Measurements from ENCODE around the gene LMF2. TPM values are rescaled to one million over a fixed set of nuclear protein-coding genes. Genes with fewer than 3 reads are reported as not detected.

Gene LMF2
- polyA plus RNA-seq, 1 donor, result 48.8 TPM

DNA sequence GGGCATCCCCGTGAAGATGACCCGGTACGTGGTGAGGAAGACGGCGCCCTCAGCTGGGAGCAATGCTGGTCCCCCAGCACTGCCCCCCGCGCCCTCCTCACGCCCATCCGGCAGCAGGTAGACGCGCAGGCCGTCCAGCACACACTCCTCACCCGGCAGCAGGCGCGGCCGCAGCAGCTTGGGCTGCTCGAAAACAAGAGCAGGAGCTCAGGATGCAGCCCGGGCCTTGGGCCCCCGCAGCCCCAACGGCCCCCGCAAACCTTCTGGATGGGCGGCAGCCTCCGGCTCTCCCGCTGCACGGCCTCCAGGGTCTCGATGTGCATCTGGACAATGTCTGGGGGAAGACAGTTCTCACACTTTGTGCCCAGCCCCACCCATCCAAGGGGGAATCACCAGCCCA, 46.0 kb downstream of the LMF2 start:
- Histone ChIP-seq H3K4me3 (ENCODE audit: low read length) (no peak overlapping the region), H3K4me1 (ENCODE audit: control insufficient read depth, insufficient read depth, low read length) (no peaks in the 10 kb centered on the region), H3K27me3 (ENCODE audit: control insufficient read depth, insufficient read depth, low read length) (no peaks in the 10 kb centered on the region), H3K9me3 (ENCODE audit: control insufficient read depth, low read depth, low read length) (peaks cover 1% of the 10 kb centered on the region), H3K36me3 (ENCODE audit: control insufficient read depth, insufficient read depth, low read length) (peaks cover 96% of the 10 kb centered on the region), H3K27ac (ENCODE audit: low read length) (no peak overlapping the region)
- WGBS (ENCODE audit: insufficient coverage, low lambda C conversion rate), result no CpG with 5 or more reads among the region's 26 CpGs
- no peak for DNase-seq

- Histone ChIP-seq H3K9me3 (ENCODE audit: control insufficient read depth, low read depth, low read length) (peaks cover 3% of the 10 kb centered on the region), H3K27me3 (ENCODE audit: control insufficient read depth, insufficient read depth, low read length) (no peaks in the 10 kb centered on the region), H3K27ac (ENCODE audit: low read length) (no peak overlapping the region), H3K4me3 (ENCODE audit: low read length) (no peak overlapping the region), H3K36me3 (ENCODE audit: control insufficient read depth, insufficient read depth, low read length) (peaks cover 94% of the 10 kb centered on the region), H3K4me1 (ENCODE audit: control insufficient read depth, insufficient read depth, low read length) (no peaks in the 10 kb centered on the region)
- DNase-seq, result no peak
- no CpG with 5 or more reads among the region's 17 CpGs for WGBS (ENCODE audit: insufficient coverage, low lambda C conversion rate)
Observed at GRCh38 chr22:50460938-50461337, 46.6 kb downstream of the LMF2 start.

DNA sequence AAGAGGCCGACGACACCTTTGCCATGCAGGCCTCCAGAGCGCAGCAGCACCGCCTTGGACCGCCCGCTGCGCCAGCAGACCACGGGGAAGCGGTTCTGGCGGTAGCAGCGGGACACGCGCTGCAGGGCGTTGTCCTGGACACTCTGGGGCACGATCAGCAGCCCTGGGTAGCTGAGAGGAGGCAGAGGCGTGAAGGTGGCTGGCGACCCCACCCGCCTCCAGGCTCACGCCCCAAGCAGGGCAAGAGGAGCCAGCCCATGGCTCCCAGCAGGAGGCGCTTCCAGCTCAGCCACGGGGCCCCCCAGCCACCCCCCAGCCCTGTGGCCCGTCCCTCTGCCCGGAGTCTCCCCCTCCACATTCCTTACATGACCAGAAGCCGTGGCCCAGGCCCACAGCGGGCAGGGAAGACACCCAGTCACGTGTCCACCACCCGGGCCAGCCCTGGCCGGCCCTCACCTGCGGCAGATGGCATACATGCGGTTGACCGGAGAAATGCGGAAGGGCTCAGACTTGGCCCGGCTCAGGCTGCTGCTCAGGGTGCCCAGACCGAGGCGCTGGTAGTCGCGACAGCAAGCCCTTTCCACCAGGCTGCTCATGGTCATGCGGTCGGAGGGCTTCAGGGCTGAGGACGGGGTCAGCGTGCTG, 47.9 kb downstream of the LMF2 start:
- WGBS (ENCODE audit: insufficient coverage, low lambda C conversion rate), result no CpG with 5 or more reads among the region's 41 CpGs
- Histone ChIP-seq H3K4me3 (ENCODE audit: low read length) (no peak overlapping the region), H3K4me1 (ENCODE audit: control insufficient read depth, insufficient read depth, low read length) (no peaks in the 10 kb centered on the region), H3K9me3 (ENCODE audit: control insufficient read depth, low read depth, low read length) (peaks cover 3% of the 10 kb centered on the region), H3K27me3 (ENCODE audit: control insufficient read depth, insufficient read depth, low read length) (no peaks in the 10 kb centered on the region), H3K27ac (ENCODE audit: low read length) (no peak overlapping the region), H3K36me3 (ENCODE audit: control insufficient read depth, insufficient read depth, low read length) (peaks cover 94% of the 10 kb centered on the region)
- DNase-seq, result no peak

GRCh38 chr22:50459016-50459415, 48.5 kb downstream of the LMF2 start:
- H3K27ac ChIP-seq (ENCODE audit: low read length), result no peak overlapping the region
- H3K27me3 ChIP-seq (ENCODE audit: control insufficient read depth, insufficient read depth, low read length), result no peaks in the 10 kb centered on the region
- H3K4me3 ChIP-seq (ENCODE audit: low read length), result no peak overlapping the region
- no CpG with 5 or more reads among the region's 22 CpGs for WGBS (ENCODE audit: insufficient coverage, low lambda C conversion rate)
- DNase-seq, result no peak
- H3K4me1 ChIP-seq (ENCODE audit: control insufficient read depth, insufficient read depth, low read length), result no peaks in the 10 kb centered on the region
- H3K36me3 ChIP-seq (ENCODE audit: control insufficient read depth, insufficient read depth, low read length), result peaks cover 94% of the 10 kb centered on the region
- H3K9me3 ChIP-seq (ENCODE audit: control insufficient read depth, low read depth, low read length), result peaks cover 3% of the 10 kb centered on the region

DNA sequence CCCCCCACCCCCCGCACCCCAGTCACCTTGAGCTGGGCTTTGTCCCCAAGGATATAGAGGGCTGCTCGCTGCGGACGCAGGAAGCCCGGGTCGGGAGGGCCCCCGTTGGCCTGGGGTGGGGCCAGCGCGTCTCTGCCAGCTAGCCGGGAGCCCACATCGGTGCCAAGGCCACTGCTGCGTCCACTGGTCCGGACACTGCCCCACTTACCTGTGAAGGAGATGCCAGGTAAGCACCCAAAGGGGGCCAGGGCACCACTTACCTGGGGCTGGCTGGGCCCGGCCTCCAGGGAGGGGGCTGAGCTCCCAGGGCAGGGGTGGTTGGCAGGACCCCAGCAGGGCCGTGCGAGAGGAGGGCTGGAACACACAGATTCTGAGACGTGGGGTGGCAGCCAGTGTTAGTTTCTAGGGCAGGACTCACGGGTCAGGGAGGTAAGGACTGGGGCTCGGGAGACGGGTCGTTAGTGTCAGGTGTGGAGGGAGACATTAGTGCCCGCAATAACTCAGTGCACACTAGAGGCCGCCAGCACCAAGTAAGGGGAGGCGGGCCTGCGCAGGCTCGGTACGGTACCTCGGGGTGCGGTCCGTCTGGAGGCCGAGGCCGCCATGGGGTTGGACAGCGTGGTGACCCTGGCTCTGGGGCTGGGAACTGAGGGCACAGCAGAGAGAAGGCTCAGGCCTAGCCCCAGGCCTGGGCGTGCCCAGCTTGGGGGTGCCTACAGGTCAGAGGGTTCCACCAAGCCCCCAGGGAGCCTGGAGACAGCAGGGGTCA, 50.9 kb downstream of the LMF2 start:
- no peak overlapping the region for H3K4me3 ChIP-seq (ENCODE audit: low read length)
- no peaks in the 10 kb centered on the region for H3K27me3 ChIP-seq (ENCODE audit: control insufficient read depth, insufficient read depth, low read length)
- no peak for DNase-seq
- no CpG with 5 or more reads among the region's 34 CpGs for WGBS (ENCODE audit: insufficient coverage, low lambda C conversion rate)
- peaks cover 3% of the 10 kb centered on the region for H3K9me3 ChIP-seq (ENCODE audit: control insufficient read depth, low read depth, low read length)
- H3K27ac ChIP-seq (ENCODE audit: low read length), result no peak overlapping the region
- H3K4me1 ChIP-seq (ENCODE audit: control insufficient read depth, insufficient read depth, low read length), result no peaks in the 10 kb centered on the region
- peaks cover 81% of the 10 kb centered on the region for H3K36me3 ChIP-seq (ENCODE audit: control insufficient read depth, insufficient read depth, low read length)

- no CpG with 5 or more reads among the region's 11 CpGs for WGBS (ENCODE audit: insufficient coverage, low lambda C conversion rate)
- no peaks in the 10 kb centered on the region for H3K4me1 ChIP-seq (ENCODE audit: control insufficient read depth, insufficient read depth, low read length)
- no peak overlapping the region for H3K4me3 ChIP-seq (ENCODE audit: low read length)
- H3K27me3 ChIP-seq (ENCODE audit: control insufficient read depth, insufficient read depth, low read length), result no peaks in the 10 kb centered on the region
- peaks cover 3% of the 10 kb centered on the region for H3K9me3 ChIP-seq (ENCODE audit: control insufficient read depth, low read depth, low read length)
- peaks cover 79% of the 10 kb centered on the region for H3K36me3 ChIP-seq (ENCODE audit: control insufficient read depth, insufficient read depth, low read length)
- H3K27ac ChIP-seq (ENCODE audit: low read length), result no peak overlapping the region
- no peak for DNase-seq
Observed at GRCh38 chr22:50456026-50456425, 51.5 kb downstream of the LMF2 start.

GRCh38 chr22:50455201-50455600, 52.3 kb downstream of the LMF2 start:
- no CpG with 5 or more reads among the region's 18 CpGs for WGBS (ENCODE audit: insufficient coverage, low lambda C conversion rate)
- Histone ChIP-seq H3K36me3 (ENCODE audit: control insufficient read depth, insufficient read depth, low read length) (peaks cover 76% of the 10 kb centered on the region), H3K27me3 (ENCODE audit: control insufficient read depth, insufficient read depth, low read length) (no peaks in the 10 kb centered on the region), H3K27ac (ENCODE audit: low read length) (no peak overlapping the region), H3K4me1 (ENCODE audit: control insufficient read depth, insufficient read depth, low read length) (no peaks in the 10 kb centered on the region), H3K9me3 (ENCODE audit: control insufficient read depth, low read depth, low read length) (peaks cover 3% of the 10 kb centered on the region), H3K4me3 (ENCODE audit: low read length) (no peak overlapping the region)
- DNase-seq, result no peak

DNA sequence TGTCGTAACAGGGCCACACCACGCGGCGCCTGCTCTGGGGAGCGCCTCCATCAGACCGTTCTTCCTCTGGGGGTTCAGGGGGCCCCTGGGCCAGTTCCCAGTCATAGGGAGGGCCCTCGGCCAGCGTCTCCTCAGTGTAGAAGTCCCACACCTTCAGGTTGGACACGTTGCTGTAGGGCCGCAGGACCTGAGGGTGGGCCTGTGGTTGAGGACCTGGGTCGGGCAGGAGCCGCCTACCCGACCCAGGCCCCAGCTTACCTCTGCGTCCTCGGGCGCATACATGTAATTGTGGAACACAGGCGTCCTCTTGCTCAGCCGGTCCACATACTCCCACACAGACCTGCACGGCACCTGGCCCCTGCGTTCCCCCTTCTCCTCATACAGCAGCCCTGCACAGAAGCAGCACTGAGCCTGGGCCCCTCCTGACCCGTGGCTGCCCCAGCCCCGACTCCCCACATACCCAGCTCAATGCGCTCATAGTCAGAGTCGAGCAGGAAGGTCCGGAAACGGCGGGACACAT, 52.9 kb downstream of the LMF2 start:
- Histone ChIP-seq H3K4me1 (ENCODE audit: control insufficient read depth, insufficient read depth, low read length) (no peaks in the 10 kb centered on the region), H3K36me3 (ENCODE audit: control insufficient read depth, insufficient read depth, low read length) (peaks cover 74% of the 10 kb centered on the region), H3K9me3 (ENCODE audit: control insufficient read depth, low read depth, low read length) (peaks cover 3% of the 10 kb centered on the region), H3K4me3 (ENCODE audit: low read length) (no peak overlapping the region), H3K27me3 (ENCODE audit: control insufficient read depth, insufficient read depth, low read length) (no peaks in the 10 kb centered on the region), H3K27ac (ENCODE audit: low read length) (no peak overlapping the region)
- no peak for DNase-seq
- WGBS (ENCODE audit: insufficient coverage, low lambda C conversion rate), result no CpG with 5 or more reads among the region's 27 CpGs

Other genes with a start within 250 kb of the LMF2 start
- gene MAPK12, start 246.0 kb downstream of the LMF2 start, polyA plus RNA-seq, result 7.6 TPM
- gene MAPK11, start 237.3 kb downstream of the LMF2 start, polyA plus RNA-seq, result 5.1 TPM
- gene PLXNB2, start 200.1 kb downstream of the LMF2 start, polyA plus RNA-seq, result 65.0 TPM
- gene DENND6B, start 180.7 kb downstream of the LMF2 start, polyA plus RNA-seq, result 7.1 TPM
- 46.9 TPM for gene PPP6R2, start 164.4 kb downstream of the LMF2 start, polyA plus RNA-seq
- 37.5 TPM for gene SBF1, start 32.7 kb downstream of the LMF2 start, polyA plus RNA-seq
- 11.2 TPM for gene ADM2, start 26.2 kb downstream of the LMF2 start, polyA plus RNA-seq
- 0.60 TPM for gene MIOX, start 20.8 kb downstream of the LMF2 start, polyA plus RNA-seq
- 31.2 TPM for gene NCAPH2, start 522 bp upstream of the LMF2 start, polyA plus RNA-seq
- gene SCO2, start 17.9 kb upstream of the LMF2 start, polyA plus RNA-seq, result 1.8 TPM
- 10.5 TPM for gene TYMP, start 22.3 kb upstream of the LMF2 start, polyA plus RNA-seq
- gene KLHDC7B, start 38.2 kb upstream of the LMF2 start, polyA plus RNA-seq, result 0.18 TPM
- not detected for gene SYCE3, start 55.2 kb upstream of the LMF2 start, polyA plus RNA-seq
- 19.8 TPM for gene CPT1B, start 70.7 kb upstream of the LMF2 start, polyA plus RNA-seq
- gene CHKB, start 75.1 kb upstream of the LMF2 start, polyA plus RNA-seq, result 106 TPM
- 5.4 TPM for gene MAPK8IP2, start 93.1 kb upstream of the LMF2 start, polyA plus RNA-seq
- 45.7 TPM for gene ARSA, start 120.5 kb upstream of the LMF2 start, polyA plus RNA-seq
- gene SHANK3, start 165.1 kb upstream of the LMF2 start, polyA plus RNA-seq, result 16.7 TPM
- gene ACR, start 230.5 kb upstream of the LMF2 start, polyA plus RNA-seq, result 0.48 TPM